Stimulated activated CD4-positive, alpha-beta T cell treated with anti-CD3 and anti-CD28 coated beads, Interleukin-12 subunit alpha, Interleukin-12 subunit beta, amount 100 ng/mL, for 4 hours (primary cell): ENCODE measurements around the gene ARHGDIA.

Experiments used
- DNase-seq: peaks from one replicate; pipeline ENCODE4 v3.0.0-alpha.2; 2020

ARHGDIA gene

GRCh38 chr17:81860756-81861568 is 10.2 kb downstream of the ARHGDIA start:
- DNase-seq, result peak; percentile 99

- DNase-seq, result peak; percentile 21
Measured at GRCh38 chr17:81859906-81860755, 11.0 kb downstream of the ARHGDIA start, which contains the start of gene P4HB. P4HB (minus strand) TSS chr17:81860535; CDS start chr17:81860471, 64 bp downstream.

GRCh38 chr17:81858967-81859905 is 11.9 kb downstream of the ARHGDIA start:
- no peak for DNase-seq

- no peak for DNase-seq
Measured at GRCh38 chr17:81858170-81858966, 12.8 kb downstream of the ARHGDIA start.

GRCh38 chr17:81854974-81855774 is 16.0 kb downstream of the ARHGDIA start:
- DNase-seq, result no peak

DNA sequence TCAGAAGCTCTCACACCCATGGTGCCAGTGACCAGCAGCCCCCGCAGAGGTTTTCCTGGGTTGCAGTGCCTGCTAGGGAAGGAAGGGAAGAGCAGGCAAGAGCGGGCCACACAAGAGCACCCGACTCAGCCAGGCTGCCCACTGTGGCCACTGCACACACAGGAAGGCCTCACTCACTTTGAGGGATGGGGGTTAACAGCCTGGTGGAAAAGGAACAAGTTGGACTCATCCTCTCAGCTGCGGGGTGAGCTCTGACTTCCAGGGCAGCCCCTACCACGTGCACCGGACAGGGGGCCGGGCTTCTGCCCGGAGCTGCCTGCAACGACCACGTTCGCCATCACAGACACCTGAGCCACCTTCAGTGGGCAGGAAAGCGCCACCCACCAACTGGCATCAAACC is 18.9 kb downstream of the ARHGDIA start:
- no peak for DNase-seq

- DNase-seq, result no peak
Measured at GRCh38 chr17:81851423-81851822, 19.7 kb downstream of the ARHGDIA start.

- DNase-seq, result no peak
Measured at GRCh38 chr17:81849457-81849856, 21.7 kb downstream of the ARHGDIA start.

DNA sequence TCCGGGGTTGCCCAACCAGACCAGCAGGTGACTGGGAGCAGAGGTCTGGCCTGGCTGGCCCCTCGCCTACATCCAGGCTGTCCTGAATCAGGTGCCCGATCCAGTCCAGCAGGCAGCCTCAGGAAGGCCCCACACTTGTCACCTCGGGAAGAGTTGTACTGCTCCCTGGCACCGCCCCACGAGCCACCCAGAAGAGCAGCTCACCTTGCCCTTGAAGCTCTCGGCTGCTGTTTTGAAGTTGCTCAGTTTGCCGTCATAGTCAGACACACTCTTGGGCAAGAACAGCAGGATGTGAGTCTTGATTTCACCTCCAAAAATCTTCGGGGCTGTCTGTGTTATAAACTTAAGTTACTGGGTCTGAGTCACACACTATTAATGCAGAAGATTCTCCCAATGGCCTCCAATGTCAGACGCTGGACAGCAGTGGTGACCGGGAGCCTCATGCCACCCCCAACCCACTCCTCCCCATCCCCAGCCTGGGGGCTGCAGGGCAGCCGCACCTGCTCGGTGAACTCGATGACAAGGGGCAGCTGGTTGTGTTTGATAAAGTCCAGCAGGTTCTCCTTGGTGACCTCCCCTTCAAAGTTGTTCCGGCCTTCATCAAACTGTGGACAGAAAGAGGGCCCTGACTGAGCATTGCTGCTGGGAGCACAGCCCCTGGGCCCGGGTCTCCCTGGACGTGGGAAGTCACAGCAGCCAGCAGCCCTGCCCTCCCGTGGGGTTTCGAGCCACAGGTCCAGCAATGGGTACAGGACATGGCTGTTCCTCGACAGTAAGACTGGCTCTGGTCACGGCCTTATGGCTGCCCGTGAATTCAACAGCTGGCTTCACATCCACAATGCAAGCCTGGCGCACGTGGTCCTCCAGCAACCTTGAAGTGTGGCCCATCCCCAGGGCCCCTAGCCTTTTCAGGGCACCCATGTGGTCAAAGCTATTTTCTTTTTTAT is 24.1 kb downstream of the ARHGDIA start:
- no peak for DNase-seq

DNA sequence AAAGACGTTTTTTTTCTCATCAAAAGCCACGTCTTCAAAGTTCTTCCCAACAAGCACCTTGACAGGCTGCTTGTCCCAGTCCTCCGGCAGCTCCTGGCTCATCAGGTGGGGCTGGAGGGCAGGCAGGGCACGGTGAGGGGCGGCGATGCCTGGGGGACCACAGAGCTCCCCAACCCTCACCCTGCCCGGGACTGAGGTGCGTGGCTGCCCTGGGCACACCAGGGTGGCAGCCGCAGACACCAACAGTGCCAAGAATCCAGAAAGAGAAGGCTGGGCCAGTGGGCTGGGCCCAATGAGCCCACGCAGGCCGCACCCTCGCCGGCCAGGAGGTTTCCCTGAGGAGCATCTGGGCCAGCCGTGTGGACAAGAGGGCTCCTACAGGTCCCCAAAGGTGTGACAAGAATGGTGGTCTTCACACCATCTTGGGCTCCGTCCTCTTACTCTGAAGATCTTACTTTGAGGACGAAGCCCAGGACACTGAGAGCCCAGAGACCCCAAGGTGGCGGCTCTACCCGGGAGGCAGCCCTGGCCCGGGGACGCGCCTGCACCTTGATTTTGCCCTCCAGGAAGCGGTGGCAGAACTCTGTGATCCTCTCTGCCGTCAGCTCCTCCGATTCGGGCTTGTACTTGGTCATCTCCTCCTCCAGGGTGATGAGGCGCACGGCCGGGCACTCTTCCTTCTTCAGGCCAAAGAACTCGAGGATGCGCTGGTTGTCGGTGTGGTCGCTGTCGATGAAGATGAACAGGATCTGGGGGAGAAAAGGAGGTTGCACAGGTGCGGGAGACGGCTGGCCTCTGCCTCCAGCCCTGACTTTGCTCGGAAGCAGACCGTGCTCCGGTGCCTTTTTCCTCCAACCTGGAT is 25.0 kb downstream of the ARHGDIA start:
- no peak for DNase-seq

- DNase-seq, result no peak
Measured at GRCh38 chr17:81845361-81845760, 25.8 kb downstream of the ARHGDIA start.

DNA sequence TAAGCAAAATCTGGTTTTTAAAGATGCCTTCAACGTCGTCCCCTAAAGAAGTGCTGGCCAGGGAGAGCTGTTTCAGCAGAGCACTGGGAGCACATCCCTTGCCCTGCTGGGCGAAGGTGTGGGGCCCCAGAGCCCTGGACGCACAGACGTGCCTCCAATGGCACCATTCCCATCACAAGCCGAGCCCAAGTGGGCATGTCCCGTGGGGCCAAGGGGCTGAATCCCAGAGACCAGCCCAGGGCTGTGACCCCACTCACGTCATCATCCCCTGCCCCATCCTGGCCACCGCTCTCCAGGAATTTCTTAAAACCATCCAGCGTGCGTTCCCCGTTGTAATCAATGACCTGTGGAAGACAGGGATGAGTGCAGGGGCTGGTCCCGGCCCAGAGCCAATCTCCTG is 26.2 kb downstream of the ARHGDIA start:
- DNase-seq, result no peak

DNA sequence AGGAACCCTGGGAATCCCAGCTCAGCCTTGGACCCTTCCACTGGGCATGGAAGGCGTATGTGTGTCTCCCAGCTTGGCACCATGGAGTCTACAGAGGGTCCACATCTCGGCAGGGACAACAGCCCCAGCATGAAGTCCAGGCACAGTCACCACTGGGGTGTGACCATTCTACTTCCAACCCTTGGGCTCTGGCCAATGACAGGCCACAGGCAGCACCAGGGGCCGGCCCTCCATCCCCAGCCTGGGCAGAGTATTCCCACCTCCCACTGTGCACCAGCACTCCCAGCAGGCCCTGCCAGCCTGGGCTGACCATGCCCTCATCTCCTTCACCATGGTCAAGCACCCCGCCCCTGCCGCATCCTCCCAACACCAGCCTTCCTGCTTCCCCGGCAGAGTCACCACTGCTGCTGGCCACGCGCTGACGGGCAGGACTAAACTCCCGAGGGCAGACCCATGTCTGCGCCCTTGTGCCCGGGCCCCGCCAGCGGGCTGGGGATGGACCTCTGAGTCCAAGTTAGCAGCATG is 26.7 kb downstream of the ARHGDIA start:
- no peak for DNase-seq

DNA sequence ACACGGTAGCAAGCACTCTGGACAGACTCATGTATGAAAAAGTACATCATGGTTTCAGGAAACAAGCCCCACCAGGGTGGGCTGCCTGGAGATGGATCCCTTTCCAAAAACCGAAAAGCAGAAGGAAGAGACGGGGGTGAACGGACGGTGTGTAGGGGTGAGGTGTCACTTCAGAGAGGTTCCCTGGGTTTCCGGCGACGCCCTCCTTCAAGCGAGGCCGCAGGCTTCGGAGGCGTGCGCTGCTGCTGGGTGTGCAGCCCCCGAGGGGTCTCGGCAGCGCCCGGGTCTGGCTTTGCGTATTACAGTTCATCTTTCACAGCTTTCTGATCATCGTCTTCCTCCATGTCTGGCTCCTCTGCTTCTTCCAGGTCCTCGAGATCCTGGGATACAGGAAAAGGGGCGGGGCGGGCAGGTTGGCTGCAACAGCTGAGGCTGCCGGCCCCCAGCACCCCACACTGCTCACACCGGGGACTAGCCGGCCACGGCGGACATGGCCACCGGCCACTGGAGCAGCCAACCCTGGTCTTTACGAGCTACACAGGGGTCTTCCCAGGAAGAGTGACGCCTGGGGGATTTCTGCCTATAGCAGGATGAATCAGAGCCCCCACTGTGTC is 27.3 kb downstream of the ARHGDIA start:
- no peak for DNase-seq

GRCh38 chr17:81842725-81843504 is 28.2 kb downstream of the ARHGDIA start:
- no peak for DNase-seq

DNA sequence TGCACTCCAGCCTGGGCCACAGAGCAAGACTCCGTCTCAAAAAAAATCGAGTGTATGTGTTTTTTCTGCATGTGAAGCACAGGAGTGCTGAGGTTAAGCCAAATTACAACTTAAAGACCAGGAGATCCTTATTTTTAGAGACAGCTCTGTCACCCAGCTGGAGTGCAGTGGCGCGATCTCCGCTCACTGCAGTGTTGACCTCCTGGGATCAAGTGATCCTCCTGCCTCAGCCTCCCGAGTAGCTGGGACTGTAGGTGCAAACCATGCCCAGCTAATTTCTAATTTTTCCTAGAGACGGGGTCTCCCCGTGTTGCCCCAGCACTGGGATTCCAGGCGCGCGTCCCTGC is 28.8 kb downstream of the ARHGDIA start:
- no peak for DNase-seq

DNA sequence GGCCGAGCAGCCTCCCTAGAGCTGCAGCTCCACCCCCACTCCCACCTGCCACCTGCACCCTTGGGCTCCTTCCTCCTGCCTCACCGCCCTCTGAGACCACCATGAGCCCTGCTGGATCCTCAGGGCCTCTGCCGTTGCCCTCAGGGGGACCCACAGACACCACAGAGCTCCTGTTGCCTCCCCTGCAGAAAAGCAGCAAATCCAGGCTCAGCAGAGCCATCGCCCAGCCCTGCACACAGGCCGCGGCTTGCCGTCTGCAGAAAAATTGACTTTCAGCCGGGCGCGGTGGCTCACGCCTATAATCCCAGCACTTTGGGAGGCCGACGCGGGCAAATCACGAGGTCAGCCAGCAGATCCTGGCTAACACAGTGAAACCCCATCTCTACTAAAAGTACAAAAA is 29.3 kb downstream of the ARHGDIA start:
- DNase-seq, result no peak
